ENCODE data around the gene CSNK1A1.
"Not testable (repeated sequence)": the region's sequence is repeated elsewhere in the genome, so short reads cannot be mapped to it uniquely, and the experiment has no call there.

Gene CSNK1A1

GRCh38 chr5:149596712-149597111, 45.5 kb upstream of the CSNK1A1 start:
- no peak overlapping the region for H3K4me3 ChIP-seq (ENCODE audit: low read depth, low read length)
- H3K27me3 ChIP-seq = no peaks in the 10 kb centered on the region
- no peak for DNase-seq
- H3K9me3 ChIP-seq = no peaks in the 10 kb centered on the region
- no peak for TF ChIP-seq CTCF (IDR thresholded peaks at IDR 0.05; ENCODE audit: low read depth, low read length)
- no peaks in the 10 kb centered on the region for H3K36me3 ChIP-seq
- H3K4me1 ChIP-seq = no peaks in the 10 kb centered on the region

DNA sequence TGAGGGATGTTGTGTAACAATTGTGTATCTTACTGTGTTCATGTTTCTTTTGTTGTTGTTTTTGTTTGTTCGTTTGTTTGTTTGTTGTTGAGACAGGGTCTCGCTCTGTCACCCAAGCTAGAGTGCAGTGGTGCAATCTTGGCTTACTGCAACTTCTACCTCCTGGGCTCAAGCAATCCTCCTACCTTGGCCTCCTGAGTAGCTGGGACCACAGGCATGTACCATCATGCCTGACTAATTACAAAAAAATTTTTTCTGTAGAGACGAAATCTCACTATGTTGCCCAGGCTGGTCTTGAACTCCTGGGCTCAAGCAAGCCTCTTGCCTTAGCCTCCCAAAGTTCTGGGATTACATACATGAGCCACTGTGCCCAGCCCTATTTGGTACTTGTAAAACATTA, 43.9 kb upstream of the CSNK1A1 start:
- not testable (repeated sequence) for H3K4me3 ChIP-seq (ENCODE audit: low read depth, low read length); H3K9me3 ChIP-seq; DNase-seq; H3K4me1 ChIP-seq; H3K27me3 ChIP-seq; H3K36me3 ChIP-seq

GRCh38 chr5:149594206-149594895, 43.1 kb upstream of the CSNK1A1 start:
- no peaks in the 10 kb centered on the region for H3K4me1 ChIP-seq
- H3K36me3 ChIP-seq = no peaks in the 10 kb centered on the region
- H3K9me3 ChIP-seq = no peaks in the 10 kb centered on the region
- TF ChIP-seq CTCF (IDR thresholded peaks at IDR 0.05; ENCODE audit: low read depth, low read length) = no peak
- no peak for DNase-seq
- H3K4me3 ChIP-seq (ENCODE audit: low read depth, low read length) = no peak overlapping the region
- H3K27me3 ChIP-seq = no peaks in the 10 kb centered on the region

DNA sequence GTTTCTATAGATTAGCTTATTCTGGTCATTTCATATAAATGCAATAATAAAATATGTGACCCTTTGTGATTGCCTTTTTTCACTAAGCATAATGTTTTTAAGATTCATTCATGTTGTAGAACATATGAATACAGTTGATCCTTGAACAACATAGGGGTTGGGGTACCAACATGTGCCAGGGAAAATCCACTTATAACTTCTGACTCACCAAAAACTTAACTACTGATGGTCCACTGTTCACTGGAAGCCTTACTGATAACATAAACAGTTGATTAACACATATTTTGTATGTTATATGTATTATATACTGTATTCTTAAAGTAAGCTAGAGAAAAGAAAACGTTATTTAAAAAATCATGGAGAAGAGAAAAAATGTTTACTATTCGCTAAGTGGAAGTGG, 42.1 kb upstream of the CSNK1A1 start:
- no peak for DNase-seq
- Histone ChIP-seq H3K4me1 (no peaks in the 10 kb centered on the region), H3K4me3 (ENCODE audit: low read depth, low read length) (no peak overlapping the region), H3K36me3 (no peaks in the 10 kb centered on the region), H3K27me3 (no peaks in the 10 kb centered on the region), H3K9me3 (no peaks in the 10 kb centered on the region)
- TF ChIP-seq CTCF (IDR thresholded peaks at IDR 0.05; ENCODE audit: low read depth, low read length) = no peak

- H3K9me3 ChIP-seq = no peaks in the 10 kb centered on the region
- H3K4me1 ChIP-seq = peaks cover 7% of the 10 kb centered on the region; the same call in 1 of the 2 replicates
- H3K4me3 ChIP-seq (ENCODE audit: low read depth, low read length) = no peak overlapping the region
- TF ChIP-seq CTCF (IDR thresholded peaks at IDR 0.05; ENCODE audit: low read depth, low read length) = no peak
- no peaks in the 10 kb centered on the region for H3K36me3 ChIP-seq
- no peak for DNase-seq
- no peaks in the 10 kb centered on the region for H3K27me3 ChIP-seq
These were observed 37.7 kb upstream of the CSNK1A1 start for GRCh38 chr5:149588936-149589335.

DNA sequence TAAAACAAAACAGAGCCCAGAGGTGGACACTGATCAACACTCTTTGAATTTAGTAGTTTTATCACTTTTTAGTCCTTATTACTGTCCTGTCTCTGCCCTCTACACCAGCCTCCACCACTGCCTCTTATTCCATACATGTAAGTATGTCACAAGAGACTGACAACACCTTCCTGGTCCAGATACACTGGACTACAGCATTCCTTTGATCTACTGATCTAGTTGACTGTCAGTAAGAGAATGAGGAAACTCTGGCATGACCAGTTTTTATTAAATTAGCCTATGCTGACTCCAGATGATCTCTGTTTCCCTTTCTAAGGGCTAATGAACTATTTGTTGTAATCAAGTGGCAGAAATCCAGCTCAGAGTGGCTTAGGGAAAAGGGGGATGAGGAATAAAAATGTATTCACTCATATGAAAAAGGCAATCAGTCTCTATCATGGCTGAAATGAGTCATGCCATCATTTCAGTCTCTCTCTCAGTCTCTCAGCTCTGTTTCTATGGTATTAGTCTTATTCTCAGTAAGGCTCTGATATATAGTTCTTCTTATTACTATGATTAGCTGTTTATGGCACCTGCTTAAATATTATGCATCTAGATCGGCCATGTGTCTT, 35.6 kb upstream of the CSNK1A1 start:
- Histone ChIP-seq H3K36me3 (no peaks in the 10 kb centered on the region), H3K4me3 (ENCODE audit: low read depth, low read length) (no peak overlapping the region), H3K27me3 (no peaks in the 10 kb centered on the region), H3K9me3 (no peaks in the 10 kb centered on the region), H3K4me1 (peaks cover 7% of the 10 kb centered on the region; the same call in 1 of the 2 replicates)
- TF ChIP-seq CTCF (IDR thresholded peaks at IDR 0.05; ENCODE audit: low read depth, low read length) = no peak
- DNase-seq = no peak
